Osteocyte (in vitro differentiated cells): ENCODE results near the gene ZFTA. TPM values are rescaled to one million over a fixed set of nuclear protein-coding genes. Genes with fewer than 3 reads are reported as not detected.

Experiments
- DNase-seq: peaks from one replicate; pipeline ENCODE4 v3.0.0; 2021; ENCODE audit warnings: mixed read lengths; ENCODE audit not compliant: unreplicated experiment; ENCODE audit errors: extremely low spot score
- H3K27ac Mint-ChIP-seq: one replicate; pipeline ENCODE4 v1.8.0; 2021; ENCODE audit warnings: mild to moderate bottlenecking, mixed read lengths; ENCODE audit not compliant: unreplicated experiment
- H3K27me3 Mint-ChIP-seq: one replicate; pipeline ENCODE4 v1.8.0; 2021; ENCODE audit warnings: mixed read lengths; ENCODE audit not compliant: unreplicated experiment
- H3K36me3 Mint-ChIP-seq: one replicate; pipeline ENCODE4 v1.8.0; 2021; ENCODE audit warnings: mixed read lengths; ENCODE audit not compliant: unreplicated experiment
- H3K4me1 Mint-ChIP-seq: one replicate; pipeline ENCODE4 v1.8.0; 2021; ENCODE audit warnings: mixed read lengths; ENCODE audit not compliant: unreplicated experiment
- H3K4me3 Mint-ChIP-seq: one replicate; pipeline ENCODE4 v1.8.0; 2021; ENCODE audit warnings: mild to moderate bottlenecking, moderate library complexity, mixed read lengths; ENCODE audit not compliant: unreplicated experiment
- H3K9me3 Mint-ChIP-seq: one replicate; pipeline ENCODE4 v1.8.0; 2021; ENCODE audit warnings: mixed read lengths; ENCODE audit not compliant: unreplicated experiment
- CTCF ChIP-seq: fragments of 200-600 bp; sonication (generic); IDR thresholded peaks from 2 replicates; pipeline ENCODE4 v1.5.0; 2021; ENCODE audit warnings: antibody characterized with exemption, mild to moderate bottlenecking, moderate library complexity
- total RNA-seq: library from RNA; stranded (reverse); gene quantifications from 2 replicates; pipeline ENCODE4 v1.2.1, GENCODE V29; 2021

Gene ZFTA
- total RNA-seq, 1 donor from 2014 or later, result 32.1 TPM

GRCh38 chr11:63791495-63792167 lies 23.1 kb upstream of the ZFTA start:
- H3K27ac Mint-ChIP-seq, result no peak overlapping the region
- peaks cover 7% of the 10 kb centered on the region for H3K36me3 Mint-ChIP-seq
- H3K4me1 Mint-ChIP-seq, result no peaks in the 10 kb centered on the region
- peaks cover 4% of the 10 kb centered on the region for H3K9me3 Mint-ChIP-seq
- H3K4me3 Mint-ChIP-seq, result no peak overlapping the region
- no peak for TF ChIP-seq CTCF
- H3K27me3 Mint-ChIP-seq, result no peaks in the 10 kb centered on the region
- DNase-seq, result no peak

GRCh38 chr11:63785823-63786222 lies 17.2 kb upstream of the ZFTA start:
- no peak overlapping the region for H3K27ac Mint-ChIP-seq
- TF ChIP-seq CTCF, result no peak
- no peak for DNase-seq
- no peak overlapping the region for H3K4me3 Mint-ChIP-seq
- H3K27me3 Mint-ChIP-seq, result no peaks in the 10 kb centered on the region
- H3K9me3 Mint-ChIP-seq, result no peaks in the 10 kb centered on the region
- H3K4me1 Mint-ChIP-seq, result peaks cover 4% of the 10 kb centered on the region
- H3K36me3 Mint-ChIP-seq, result no peaks in the 10 kb centered on the region

- Mint-ChIP-seq H3K27ac (no peak overlapping the region), H3K27me3 (no peaks in the 10 kb centered on the region), H3K4me3 (no peak overlapping the region), H3K36me3 (no peaks in the 10 kb centered on the region), H3K9me3 (no peaks in the 10 kb centered on the region), H3K4me1 (peaks cover 5% of the 10 kb centered on the region)
- no peak for DNase-seq
- no peak for TF ChIP-seq CTCF
Measured at GRCh38 chr11:63783925-63784592, 15.5 kb upstream of the ZFTA start.

GRCh38 chr11:63782749-63783148 lies 14.2 kb upstream of the ZFTA start:
- DNase-seq, result no peak
- no peak overlapping the region for H3K27ac Mint-ChIP-seq
- no peak overlapping the region for H3K4me3 Mint-ChIP-seq
- H3K27me3 Mint-ChIP-seq, result no peaks in the 10 kb centered on the region
- peaks cover 9% of the 10 kb centered on the region for H3K4me1 Mint-ChIP-seq
- no peak for TF ChIP-seq CTCF
- H3K36me3 Mint-ChIP-seq, result no peaks in the 10 kb centered on the region
- no peaks in the 10 kb centered on the region for H3K9me3 Mint-ChIP-seq

- H3K36me3 Mint-ChIP-seq, result no peaks in the 10 kb centered on the region
- no peak for DNase-seq
- H3K4me3 Mint-ChIP-seq, result no peak overlapping the region
- no peak overlapping the region for H3K27ac Mint-ChIP-seq
- no peak for TF ChIP-seq CTCF
- H3K27me3 Mint-ChIP-seq, result no peaks in the 10 kb centered on the region
- peaks cover 6% of the 10 kb centered on the region for H3K4me1 Mint-ChIP-seq
- H3K9me3 Mint-ChIP-seq, result no peaks in the 10 kb centered on the region
Measured at GRCh38 chr11:63779039-63779438, 10.5 kb upstream of the ZFTA start.
